ENCODE measurements around the gene LY6G6C.

LY6G6C gene, protein sequence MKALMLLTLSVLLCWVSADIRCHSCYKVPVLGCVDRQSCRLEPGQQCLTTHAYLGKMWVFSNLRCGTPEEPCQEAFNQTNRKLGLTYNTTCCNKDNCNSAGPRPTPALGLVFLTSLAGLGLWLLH

DNA sequence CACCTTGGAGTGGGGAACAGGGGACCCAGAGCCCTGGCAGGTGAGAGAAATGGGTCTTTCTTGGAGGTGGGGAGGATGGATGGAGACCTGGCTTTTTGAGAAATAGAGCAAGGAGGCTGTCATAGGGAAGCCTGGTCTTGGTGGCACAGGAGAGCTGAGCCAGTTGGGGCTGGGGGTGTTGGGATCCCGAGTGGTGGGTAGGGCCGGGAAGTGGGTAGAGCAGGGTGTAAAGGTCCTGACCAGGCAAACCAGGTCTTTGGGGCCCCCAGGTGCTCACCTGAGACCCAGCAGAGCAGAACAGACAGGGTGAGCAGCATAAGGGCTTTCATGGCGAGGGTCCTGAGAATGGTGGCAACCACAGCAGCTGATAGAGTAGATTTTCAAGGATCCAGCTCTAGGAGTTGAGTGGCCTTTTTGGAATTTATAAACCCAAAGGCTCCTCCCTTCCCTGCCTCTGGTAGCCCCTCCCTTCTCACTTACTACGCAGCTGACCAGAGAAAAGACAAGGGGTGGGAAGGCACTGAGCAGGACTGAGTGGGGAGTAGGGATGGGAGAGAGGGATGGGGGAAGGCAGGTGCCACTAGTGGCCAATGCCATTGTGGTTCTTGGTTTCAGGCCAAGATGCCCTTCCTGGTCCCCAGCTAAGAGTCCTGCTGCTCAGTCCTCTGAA, at the start of gene LY6G6C:
TSS of gene LY6G6C (minus strand) at position 396 of the 670 bp plus-strand sequence. CDS start at position 329, 67 bp downstream.
- DNase-seq (ENCODE audit: low spot score) = no peak

DNA sequence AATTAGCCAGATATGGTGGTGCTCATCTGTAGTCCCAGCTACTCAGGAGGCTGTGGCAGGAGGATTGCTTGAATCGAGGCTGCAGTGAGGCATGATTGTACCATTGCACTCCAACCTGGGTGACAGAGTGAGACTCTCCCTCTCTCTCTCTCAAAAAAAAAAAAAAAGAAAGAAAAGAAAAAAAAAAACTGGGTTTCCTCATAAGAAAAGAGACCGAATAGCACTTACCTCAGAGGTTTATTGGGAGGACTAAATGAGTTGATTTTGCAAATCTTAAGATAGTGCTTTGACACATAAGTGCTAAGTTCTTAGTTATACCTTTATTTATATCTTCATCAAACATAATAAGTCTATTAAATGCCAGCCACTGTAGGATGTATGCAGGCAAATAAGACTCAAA, 49.3 kb upstream of the LY6G6C start:
- TF ChIP-seq, protein P1, sequence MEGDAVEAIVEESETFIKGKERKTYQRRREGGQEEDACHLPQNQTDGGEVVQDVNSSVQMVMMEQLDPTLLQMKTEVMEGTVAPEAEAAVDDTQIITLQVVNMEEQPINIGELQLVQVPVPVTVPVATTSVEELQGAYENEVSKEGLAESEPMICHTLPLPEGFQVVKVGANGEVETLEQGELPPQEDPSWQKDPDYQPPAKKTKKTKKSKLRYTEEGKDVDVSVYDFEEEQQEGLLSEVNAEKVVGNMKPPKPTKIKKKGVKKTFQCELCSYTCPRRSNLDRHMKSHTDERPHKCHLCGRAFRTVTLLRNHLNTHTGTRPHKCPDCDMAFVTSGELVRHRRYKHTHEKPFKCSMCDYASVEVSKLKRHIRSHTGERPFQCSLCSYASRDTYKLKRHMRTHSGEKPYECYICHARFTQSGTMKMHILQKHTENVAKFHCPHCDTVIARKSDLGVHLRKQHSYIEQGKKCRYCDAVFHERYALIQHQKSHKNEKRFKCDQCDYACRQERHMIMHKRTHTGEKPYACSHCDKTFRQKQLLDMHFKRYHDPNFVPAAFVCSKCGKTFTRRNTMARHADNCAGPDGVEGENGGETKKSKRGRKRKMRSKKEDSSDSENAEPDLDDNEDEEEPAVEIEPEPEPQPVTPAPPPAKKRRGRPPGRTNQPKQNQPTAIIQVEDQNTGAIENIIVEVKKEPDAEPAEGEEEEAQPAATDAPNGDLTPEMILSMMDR (IDR thresholded peaks at IDR 0.05; ENCODE audit: extremely low read depth, missing control alignments) = no peak
- no peak for DNase-seq (ENCODE audit: low spot score)

More for the DNA sequence above, at the start of gene LY6G6C:
- TF ChIP-seq, protein P1 (IDR thresholded peaks at IDR 0.05; ENCODE audit: extremely low read depth, missing control alignments) = no peak

DNA sequence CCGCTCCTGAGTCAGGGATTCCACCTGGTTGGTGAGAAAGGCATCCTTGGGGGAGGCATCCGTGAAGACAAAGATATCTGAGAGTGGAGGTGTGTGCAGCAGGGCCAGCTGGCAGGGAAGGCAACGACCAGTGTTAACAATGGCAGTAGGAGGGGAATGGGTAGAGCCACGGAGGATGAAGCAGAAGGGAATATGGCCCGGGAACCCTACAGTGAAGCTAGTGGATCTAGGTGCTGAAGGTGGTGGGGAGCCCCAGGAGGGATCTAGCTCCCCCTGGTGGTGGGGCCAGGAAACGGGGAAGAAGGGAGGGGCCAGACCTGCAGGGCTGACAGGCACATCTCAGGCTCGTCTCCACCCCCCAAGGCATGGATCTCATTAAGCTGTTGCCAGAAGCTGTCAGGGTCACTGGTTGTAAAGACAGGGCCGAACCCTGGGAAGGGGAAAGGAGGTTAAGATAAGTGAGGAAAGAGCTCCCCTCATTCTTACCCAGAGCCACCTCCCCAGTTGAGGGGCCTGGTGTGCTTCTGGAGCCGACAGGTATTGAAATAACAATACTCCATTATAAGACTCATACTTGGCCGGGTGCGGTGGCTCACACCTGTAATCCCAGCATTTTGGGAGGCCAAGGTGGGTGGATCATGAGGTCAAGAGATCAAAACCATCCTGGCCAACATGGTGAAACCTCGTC, 48.3 kb upstream of the LY6G6C start:
- peak; percentile 92 for DNase-seq (ENCODE audit: low spot score)
- TF ChIP-seq, protein P1 (IDR thresholded peaks at IDR 0.05; ENCODE audit: extremely low read depth, missing control alignments) = peak; percentile 88

DNA sequence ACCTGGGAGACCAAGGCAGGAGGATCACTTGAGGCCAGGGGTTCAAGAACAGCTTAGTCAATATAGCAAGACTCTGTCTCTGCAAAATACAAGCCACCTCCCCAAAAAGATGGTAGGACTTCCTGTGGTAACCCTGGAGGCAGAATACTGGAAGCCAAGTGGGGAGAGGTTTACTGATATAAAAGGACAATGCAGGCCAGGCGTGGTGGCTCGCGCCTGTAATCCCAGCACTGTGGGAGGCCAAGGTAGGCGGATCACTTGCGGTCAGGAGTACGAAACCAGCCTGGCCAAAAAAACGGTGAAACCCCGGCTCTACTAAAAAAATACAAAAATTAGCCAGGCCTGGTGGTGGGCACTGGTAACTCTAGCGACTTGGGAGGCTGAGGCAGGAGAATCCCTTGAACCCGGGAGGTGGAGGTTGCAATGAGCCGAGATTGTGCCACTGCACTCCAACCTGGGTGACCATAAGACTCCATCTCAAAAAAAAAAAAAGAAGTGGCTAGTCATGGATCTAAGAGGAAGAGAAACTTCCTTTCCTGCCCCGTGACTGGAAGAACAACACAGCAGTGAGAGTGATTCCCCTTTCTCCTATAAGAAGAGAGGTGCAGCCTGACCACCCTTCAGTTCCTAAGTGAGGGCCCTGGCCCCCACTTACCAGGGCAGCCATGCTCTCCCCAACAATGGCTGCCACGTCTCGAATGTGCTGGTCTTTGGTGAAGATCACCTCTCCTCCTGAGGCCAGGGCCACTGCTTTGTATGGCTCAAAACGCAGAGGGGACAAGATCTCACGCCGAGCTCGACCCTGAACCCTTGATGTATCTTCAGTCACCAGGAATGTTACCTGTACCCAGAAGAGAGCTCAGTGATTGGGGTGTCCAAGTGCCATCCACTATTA, 47.1 kb upstream of the LY6G6C start:
- DNase-seq (ENCODE audit: low spot score) = no peak
- TF ChIP-seq, protein P1 (IDR thresholded peaks at IDR 0.05; ENCODE audit: extremely low read depth, missing control alignments) = no peak

DNA sequence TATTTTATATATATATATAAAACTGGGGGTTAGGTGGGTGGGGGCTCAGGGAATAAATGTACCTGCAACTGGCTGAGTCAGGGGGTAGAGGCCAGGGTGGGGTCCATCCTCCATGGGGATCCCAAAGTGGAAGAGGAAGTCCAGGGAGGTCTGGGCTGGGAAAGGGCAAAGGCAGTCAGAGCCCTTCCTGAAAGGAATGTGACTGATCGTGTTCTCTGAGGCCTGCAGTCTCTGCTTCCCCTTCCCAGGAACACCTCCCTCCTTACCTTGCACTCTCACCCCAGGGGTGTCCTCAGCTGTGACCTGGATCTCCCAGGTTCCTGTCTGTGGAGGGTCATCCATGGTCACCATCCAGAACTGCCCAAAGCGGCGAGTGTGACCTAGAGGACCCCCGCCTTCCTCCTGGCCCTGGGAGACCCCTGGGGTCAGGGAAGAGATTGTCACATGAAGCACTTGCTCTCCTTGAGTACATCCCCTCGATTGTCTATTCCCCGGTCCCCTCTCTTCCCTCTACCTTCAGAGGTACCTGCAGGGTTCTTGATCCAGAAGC, 45.6 kb upstream of the LY6G6C start:
- TF ChIP-seq, protein P1 (IDR thresholded peaks at IDR 0.05; ENCODE audit: extremely low read depth, missing control alignments) = no peak
- no peak for DNase-seq (ENCODE audit: low spot score)

DNA sequence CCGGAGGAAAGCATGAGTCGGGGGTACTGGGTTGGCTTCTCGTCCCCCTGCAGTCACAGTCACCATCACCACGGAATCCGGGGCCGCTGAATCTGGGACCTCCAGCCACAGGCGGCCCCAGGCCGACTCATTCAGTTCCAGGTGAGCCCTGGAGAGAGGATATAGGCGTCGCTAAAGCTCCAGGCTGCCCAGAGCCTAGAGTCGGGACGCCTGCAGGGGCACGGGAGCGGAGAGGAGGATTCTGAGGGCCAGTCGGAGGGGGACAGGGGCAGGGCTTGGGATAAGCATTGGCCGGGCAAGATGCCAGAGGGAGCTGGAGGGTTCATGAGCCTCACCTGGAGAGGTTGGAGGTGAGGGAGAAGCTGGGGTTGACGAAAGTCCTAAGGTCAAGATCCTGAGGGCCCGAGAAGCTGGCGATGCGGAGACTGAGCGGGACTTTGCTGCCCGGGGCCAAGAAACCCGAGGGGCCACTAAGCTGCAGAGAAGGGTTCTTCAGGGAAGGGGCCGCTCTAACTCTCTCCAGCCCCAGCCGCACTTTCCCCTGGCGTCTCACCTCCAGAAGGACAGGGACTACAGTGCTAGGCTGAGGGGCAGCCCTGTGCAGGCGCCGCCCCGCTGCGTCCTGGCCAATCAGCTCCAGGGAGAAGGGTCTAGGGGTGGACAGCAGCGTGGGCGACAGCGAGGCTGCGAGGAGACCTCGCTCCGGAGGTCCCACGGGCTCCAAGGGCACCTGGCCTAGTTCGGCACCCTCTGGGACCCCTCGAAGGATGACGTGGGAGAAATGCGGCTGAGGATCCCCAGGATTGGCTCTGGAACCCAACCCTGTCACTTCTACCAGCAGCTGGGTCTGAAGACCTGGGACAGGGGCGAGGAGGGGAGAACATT, 44.6 kb upstream of the LY6G6C start:
- TF ChIP-seq, protein P1 (IDR thresholded peaks at IDR 0.05; ENCODE audit: extremely low read depth, missing control alignments) = no peak
- DNase-seq (ENCODE audit: low spot score) = no peak
